AG04449 (cell line): ENCODE measurements around the gene PRMT9.

Experiments
- CTCF ChIA-PET: fragments of 350-600 bp; formaldehyde crosslinking; extraction: SDS; loops from one replicate; lab custom pipeline; 2021; ENCODE audit warnings: antibody characterized with exemption; lab: Yijun Ruan, JAX
- POLR2A ChIA-PET: fragments of 400-600, 350-600 bp; formaldehyde crosslinking; extraction: SDS; loops from one replicate; lab custom pipeline; 2020; ENCODE audit warnings: antibody characterized with exemption, inconsistent platforms; lab: Yijun Ruan, JAX
- DNase-seq: peaks from one replicate; pipeline ENCODE4 v3.0.0-alpha.2; 2010; ENCODE audit warnings: low read depth, low spot score
- H3K4me3 ChIP-seq: 2 replicates; pipeline ENCODE4 v1.5.1; 2011; ENCODE audit warnings: low read depth, mild to moderate bottlenecking, control low read depth, low read length
- TF ChIP-seq, protein P1 (sequence below): IDR thresholded peaks from one replicate; pipeline ENCODE4 v1.5.1; 2011; ENCODE audit warnings: mild to moderate bottlenecking, moderate library complexity, low read length, control low read depth, inconsistent platforms; ENCODE audit not compliant: insufficient read depth; ENCODE audit errors: missing control alignments

Gene PRMT9

GRCh38 chr4:147709999-147710398 is 26.0 kb upstream of the PRMT9 start:
- no peak overlapping the region for H3K4me3 ChIP-seq
- TF ChIP-seq, protein P1, sequence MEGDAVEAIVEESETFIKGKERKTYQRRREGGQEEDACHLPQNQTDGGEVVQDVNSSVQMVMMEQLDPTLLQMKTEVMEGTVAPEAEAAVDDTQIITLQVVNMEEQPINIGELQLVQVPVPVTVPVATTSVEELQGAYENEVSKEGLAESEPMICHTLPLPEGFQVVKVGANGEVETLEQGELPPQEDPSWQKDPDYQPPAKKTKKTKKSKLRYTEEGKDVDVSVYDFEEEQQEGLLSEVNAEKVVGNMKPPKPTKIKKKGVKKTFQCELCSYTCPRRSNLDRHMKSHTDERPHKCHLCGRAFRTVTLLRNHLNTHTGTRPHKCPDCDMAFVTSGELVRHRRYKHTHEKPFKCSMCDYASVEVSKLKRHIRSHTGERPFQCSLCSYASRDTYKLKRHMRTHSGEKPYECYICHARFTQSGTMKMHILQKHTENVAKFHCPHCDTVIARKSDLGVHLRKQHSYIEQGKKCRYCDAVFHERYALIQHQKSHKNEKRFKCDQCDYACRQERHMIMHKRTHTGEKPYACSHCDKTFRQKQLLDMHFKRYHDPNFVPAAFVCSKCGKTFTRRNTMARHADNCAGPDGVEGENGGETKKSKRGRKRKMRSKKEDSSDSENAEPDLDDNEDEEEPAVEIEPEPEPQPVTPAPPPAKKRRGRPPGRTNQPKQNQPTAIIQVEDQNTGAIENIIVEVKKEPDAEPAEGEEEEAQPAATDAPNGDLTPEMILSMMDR, result no peak
- POLR2A ChIA-PET, result no interaction called here
- no peak for DNase-seq
- CTCF ChIA-PET, result interaction anchor here (1.0 to 11.5 kb wide), 7 partner anchors 12 to 153 kb away, joined by 3 to 421 read pairs (median 4); partner anchors contain the start of gene ARHGAP10

- POLR2A ChIA-PET, result no interaction called here
- no peak overlapping the region for H3K4me3 ChIP-seq
- CTCF ChIA-PET, result interaction anchor here (0.6 to 11.5 kb wide), 34 partner anchors 8 to 205 kb away, joined by 3 to 421 read pairs (median 4); partner anchors contain the start of genes ARHGAP10 and PRMT9
- no peak for DNase-seq
- TF ChIP-seq, protein P1, result peak; percentile 67
Measured at GRCh38 chr4:147707892-147708672, 24.1 kb upstream of the PRMT9 start.

DNA sequence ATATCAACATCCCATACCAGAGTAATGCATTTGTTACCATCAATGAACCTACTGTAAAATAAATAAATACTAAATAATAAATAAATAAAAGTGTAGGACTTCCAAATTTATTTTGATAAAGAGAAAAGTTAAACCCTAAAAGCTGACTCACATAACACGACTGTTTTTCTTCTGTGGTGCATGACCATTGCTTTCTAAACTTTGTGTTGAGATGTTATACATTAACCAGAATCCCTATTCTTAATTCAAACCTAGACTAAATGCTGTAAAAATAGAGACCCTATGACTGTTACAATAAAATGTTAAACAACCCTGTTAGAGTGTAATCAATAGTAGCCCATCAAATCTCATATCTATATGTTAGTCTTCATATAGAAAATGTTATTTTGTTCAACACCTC is 20.9 kb upstream of the PRMT9 start:
- TF ChIP-seq, protein P1, result no peak
- ChIA-PET POLR2A (no interaction called here), CTCF (interaction anchor here (11.5 kb wide), 1 partner anchor 159 kb away, joined by 421 read pairs; no protein-coding TSS in a partner anchor)
- H3K4me3 ChIP-seq, result no peak overlapping the region
- no peak for DNase-seq

DNA sequence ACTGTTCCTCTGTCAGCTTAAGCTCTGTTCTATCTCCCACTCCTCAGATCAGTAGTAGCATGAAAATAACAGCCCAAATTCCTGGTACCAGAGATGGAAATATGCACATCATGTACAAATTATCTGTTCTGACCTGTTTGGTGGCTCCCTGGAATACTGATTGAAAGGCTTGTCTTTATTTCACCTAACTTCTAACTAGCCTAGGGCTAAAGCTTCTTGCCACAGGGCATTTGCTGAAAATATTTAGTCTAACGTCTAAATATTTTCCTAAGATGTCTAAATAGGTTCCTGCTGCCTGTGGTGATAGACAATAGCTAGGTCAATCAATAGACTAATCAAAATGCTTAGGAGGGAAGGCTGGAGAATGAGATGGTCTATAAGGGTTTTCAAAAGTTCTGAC is 12.9 kb upstream of the PRMT9 start:
- POLR2A ChIA-PET, result no interaction called here
- CTCF ChIA-PET, result interaction anchor here (1.4 to 4.1 kb wide), 4 partner anchors 9 to 170 kb away, joined by 4 to 42 read pairs (median 16); partner anchors contain the start of gene PRMT9
- TF ChIP-seq, protein P1, result no peak
- DNase-seq, result no peak
- H3K4me3 ChIP-seq, result no peak overlapping the region

- no peak for DNase-seq
- CTCF ChIA-PET, result interaction anchor here (1.3 to 2.0 kb wide), 3 partner anchors 9 to 173 kb away, joined by 4 to 20 read pairs (median 5); no protein-coding TSS in a partner anchor
- H3K4me3 ChIP-seq, result no peak overlapping the region
- POLR2A ChIA-PET, result no interaction called here
- TF ChIP-seq, protein P1, result no peak
Measured at GRCh38 chr4:147693218-147693617, 9.3 kb upstream of the PRMT9 start.

- no peak for DNase-seq
- ChIA-PET CTCF (interaction anchor here (2.0 kb wide), 1 partner anchor 174 kb away, joined by 20 read pairs; no protein-coding TSS in a partner anchor), POLR2A (no interaction called here)
- H3K4me3 ChIP-seq, result no peak overlapping the region
- TF ChIP-seq, protein P1, result no peak
Measured at GRCh38 chr4:147691820-147692219, 7.9 kb upstream of the PRMT9 start.
